ENCODE data around the gene INTS11. TPM values are rescaled to one million over a fixed set of nuclear protein-coding genes. Genes with fewer than 3 reads are reported as not detected.

Gene INTS11
- total RNA-seq, 1 experiment from 2014 or later: 161 TPM

GRCh38 chr1:1264026-1264425, 60.4 kb downstream of the INTS11 start (continued):
- no peak for TF ChIP-seq ZBTB33 (IDR thresholded peaks at IDR 0.05; ENCODE audit: extremely low read depth, insufficient replicate concordance, low read length)
- no peak for TF ChIP-seq SIN3A (IDR thresholded peaks at IDR 0.05; ENCODE audit: low read depth)
- no peak for TF ChIP-seq JUND (IDR thresholded peaks at IDR 0.05)
- no peak for TF ChIP-seq CBX3 (IDR thresholded peaks at IDR 0.05; ENCODE audit: low read depth)
- TF ChIP-seq ELF1 (IDR thresholded peaks at IDR 0.05; ENCODE audit: borderline replicate concordance, low read depth): no peak

- DNase-seq (ENCODE audit: low read depth, low spot score) (no peak), ATAC-seq (no peak)
- H3K27me3 ChIP-seq (ENCODE audit: insufficient read depth, low read length): no peaks in the 10 kb centered on the region
- H3K36me3 ChIP-seq (ENCODE audit: control insufficient read depth in 1 of 2, insufficient read depth in 2 of 2, low read length in 2 of 2): peaks cover 21 to 47% of the 10 kb centered on the region in 2 experiments; a peak in 3 of 4 replicates
- H4K20me1 ChIP-seq (ENCODE audit: insufficient read depth): no peaks in the 10 kb centered on the region
- BruUV-seq (replicated peaks): no TSS peak
- peaks cover 0 to 5% of the 10 kb centered on the region in 2 experiments; a peak in 1 of 4 replicates for H3K4me1 ChIP-seq (ENCODE audit: control insufficient read depth in 1 of 2, insufficient read depth in 2 of 2, low read length in 2 of 2)
- H3K4me3 ChIP-seq (replicated peaks in 1 of 2; ENCODE audit: low read depth in 1 of 2, low read length in 2 of 2): no peak overlapping the region
- no peak overlapping the region for H3K9ac ChIP-seq (ENCODE audit: low read length)
- H3K27ac ChIP-seq (ENCODE audit: low read depth, low read length): no peak overlapping the region
- RAD21 ChIA-PET (ENCODE audit: low non-redundant PET in 1 of 2, low total read pairs in 2 of 2, uncharacterized antibody in 2 of 2, unreplicated experiment in 2 of 2): no interaction called here
- no peak overlapping the region for H2AFZ ChIP-seq (ENCODE audit: low read depth, low read length, poor library complexity, severe bottlenecking)
- TF ChIP-seq SRF (IDR thresholded peaks at IDR 0.05; ENCODE audit: low read depth) (no peak), POLR2AphosphoS5 (IDR thresholded peaks at IDR 0.05; ENCODE audit: low read depth, low read length) (0 out of 2 replicates have a peak, but pooled peaks have one; percentile 20), SIN3A (IDR thresholded peaks at IDR 0.05; ENCODE audit: low read depth) (no peak), REST (IDR thresholded peaks at IDR 0.05; ENCODE audit: low read depth) (no peak), CTCF (IDR thresholded peaks at IDR 0.05 in 2 of 3, conservative IDR thresholded peaks at IDR 0.05 in 1 of 3; ENCODE audit: borderline replicate concordance in 1 of 3, insufficient read depth in 1 of 3, low read depth in 2 of 3, low read length in 2 of 3) (no peak), EZH2 (IDR thresholded peaks at IDR 0.05) (no peak), CBX3 (IDR thresholded peaks at IDR 0.05; ENCODE audit: low read depth) (no peak), YY1 (IDR thresholded peaks at IDR 0.05; ENCODE audit: extremely low read depth, insufficient replicate concordance, low read depth, low read length) (no peak)
- no peak overlapping the region for H3K4me2 ChIP-seq (ENCODE audit: low read length)
- POLR2A ChIA-PET: no interaction called here
- H3K9me3 ChIP-seq (ENCODE audit: control insufficient read depth in 1 of 2, insufficient read depth in 1 of 2, low read depth in 1 of 2, low read length in 2 of 2): no peaks in the 10 kb centered on the region
- CTCF ChIA-PET: no interaction called here
- no peaks in the 10 kb centered on the region for H3K9me2 ChIP-seq (ENCODE audit: insufficient read depth)
- intact Hi-C loops (cut with micrococcal nuclease): no loop called here
- peaks cover 38% of the 10 kb centered on the region for H3K79me2 ChIP-seq (ENCODE audit: insufficient read depth, low read length)
Observed at GRCh38 chr1:1262758-1263157, 61.7 kb downstream of the INTS11 start.

Data from HCT116 (cell line).